Stimulated activated naive CD8-positive, alpha-beta T cell treated with anti-CD3 and anti-CD28 coated beads, Interleukin-15, amount 100 ng/mL, for 72 hours (primary cell): ENCODE data around the gene SHKBP1.

Source experiments
- ATAC-seq: fragments of 150-1000 bp; cut with Tn5 transposase; 2 replicates; pipeline ENCODE4 v1.10.0; 2021; ENCODE audit warnings: mild to moderate bottlenecking, moderate library complexity
- DNase-seq, 2 donors: peaks; one replicate each; pipeline ENCODE4 v3.0.0; 2021 to 2022
- H3K27ac Mint-ChIP-seq, 2 donors: one replicate each; pipeline ENCODE4 v1.8.0; 2022; ENCODE audit warnings: mild to moderate bottlenecking in 2 of 2, mixed read lengths in 2 of 2, moderate library complexity in 2 of 2
- H3K27me3 Mint-ChIP-seq: one replicate; pipeline ENCODE4 v1.8.0; 2022; ENCODE audit warnings: mixed read lengths
- H3K4me1 Mint-ChIP-seq: one replicate; pipeline ENCODE4 v1.8.0; 2022; ENCODE audit warnings: mild to moderate bottlenecking, mixed read lengths
- H3K4me3 Mint-ChIP-seq, 2 donors: one replicate each; pipeline ENCODE4 v1.8.0; 2022; ENCODE audit warnings: mild to moderate bottlenecking in 2 of 2, mixed read lengths in 2 of 2, moderate library complexity in 1 of 2
- H3K9me3 Mint-ChIP-seq, 2 donors: one replicate each; pipeline ENCODE4 v1.8.0; 2022; ENCODE audit warnings: mixed read lengths in 2 of 2

The SHKBP1 gene

GRCh38 chr19:40600570-40601133 is 24.0 kb downstream of the SHKBP1 start:
- H3K27ac Mint-ChIP-seq = no peak overlapping the region
- no peaks in the 10 kb centered on the region for H3K9me3 Mint-ChIP-seq
- DNase-seq (no peak), ATAC-seq (no peak)
- peaks cover 84% of the 10 kb centered on the region for H3K4me1 Mint-ChIP-seq
- peaks cover 76% of the 10 kb centered on the region for H3K27me3 Mint-ChIP-seq
- H3K4me3 Mint-ChIP-seq = peak overlapping the region; percentile 53 to 57

GRCh38 chr19:40601134-40601974 is 24.7 kb downstream of the SHKBP1 start, which contains the start of gene LTBP4:
TSS of gene LTBP4 (plus strand) at chr19:40601369. CDS start at chr19:40601388, 19 bp downstream.
- ATAC-seq (no peak), DNase-seq (no peak)
- no peak within 1 kb of the TSS for H3K27ac Mint-ChIP-seq
- H3K9me3 Mint-ChIP-seq = no peaks in the 10 kb centered on the region
- H3K27me3 Mint-ChIP-seq = peaks cover 70% of the 10 kb centered on the region
- peaks cover 90% of the 10 kb centered on the region for H3K4me1 Mint-ChIP-seq
- H3K4me3 Mint-ChIP-seq = peak within 1 kb of the TSS; percentile 57 to 65

- DNase-seq (no peak), ATAC-seq (no peak)
- Mint-ChIP-seq H3K27ac (no peak overlapping the region), H3K9me3 (no peaks in the 10 kb centered on the region), H3K4me1 (peaks cover 91% of the 10 kb centered on the region), H3K4me3 (peak overlapping the region in 1 of 2 donors; percentile 17), H3K27me3 (peaks cover 54% of the 10 kb centered on the region)
These were observed 26.4 kb downstream of the SHKBP1 start for GRCh38 chr19:40603071-40603388.

GRCh38 chr19:40603389-40604170 is 26.9 kb downstream of the SHKBP1 start:
- H3K4me3 Mint-ChIP-seq = peak overlapping the region; percentile 83 to 88
- H3K4me1 Mint-ChIP-seq = peaks cover 92% of the 10 kb centered on the region
- peak; percentile 97 for DNase-seq
- H3K9me3 Mint-ChIP-seq = no peaks in the 10 kb centered on the region
- peak; percentile 73 for ATAC-seq
- H3K27ac Mint-ChIP-seq = no peak overlapping the region
- peaks cover 48% of the 10 kb centered on the region for H3K27me3 Mint-ChIP-seq

GRCh38 chr19:40604171-40604646 is 27.5 kb downstream of the SHKBP1 start:
- Mint-ChIP-seq H3K4me3 (peak overlapping the region; percentile 83 to 88), H3K27ac (peak overlapping the region in 1 of 2 donors; percentile 47), H3K4me1 (peaks cover 92% of the 10 kb centered on the region), H3K9me3 (no peaks in the 10 kb centered on the region), H3K27me3 (peaks cover 42% of the 10 kb centered on the region)
- ATAC-seq (no peak), DNase-seq (no peak)

- Mint-ChIP-seq H3K4me1 (peaks cover 89% of the 10 kb centered on the region), H3K9me3 (no peaks in the 10 kb centered on the region), H3K27me3 (peaks cover 37% of the 10 kb centered on the region), H3K27ac (no peak overlapping the region), H3K4me3 (peak overlapping the region; percentile 79 to 88)
- DNase-seq (no peak), ATAC-seq (peak; percentile 0)
These were observed 28.1 kb downstream of the SHKBP1 start for GRCh38 chr19:40604647-40605215.

- peaks cover 30% of the 10 kb centered on the region for H3K27me3 Mint-ChIP-seq
- ATAC-seq (peak; percentile 67), DNase-seq (peak; percentile 79 to 86)
- peak overlapping the region; percentile 79 to 88 for H3K4me3 Mint-ChIP-seq
- peaks cover 89% of the 10 kb centered on the region for H3K4me1 Mint-ChIP-seq
- no peak overlapping the region for H3K27ac Mint-ChIP-seq
- no peaks in the 10 kb centered on the region for H3K9me3 Mint-ChIP-seq
These were observed 28.7 kb downstream of the SHKBP1 start for GRCh38 chr19:40605216-40605971.

GRCh38 chr19:40607311-40608239 is 30.9 kb downstream of the SHKBP1 start:
- DNase-seq = no peak
- H3K27ac Mint-ChIP-seq = no peak overlapping the region

GRCh38 chr19:40608240-40608621 is 31.6 kb downstream of the SHKBP1 start:
- DNase-seq = no peak
- H3K27ac Mint-ChIP-seq = peak overlapping the region in 1 of 2 donors; percentile 23
- no peak overlapping the region for H3K4me3 Mint-ChIP-seq

More at GRCh38 chr19:40607311-40608239, 30.9 kb downstream of the SHKBP1 start:
- Mint-ChIP-seq H3K4me3 (peak overlapping the region; percentile 48 to 53), H3K27me3 (peaks cover 9% of the 10 kb centered on the region), H3K4me1 (peaks cover 91% of the 10 kb centered on the region), H3K9me3 (no peaks in the 10 kb centered on the region)
- ATAC-seq = no peak

GRCh38 chr19:40608957-40609356 is 32.3 kb downstream of the SHKBP1 start:
- ATAC-seq = no peak
- DNase-seq = no peak
- Mint-ChIP-seq H3K4me3 (peak overlapping the region; percentile 90 to 96), H3K4me1 (peaks cover 88% of the 10 kb centered on the region), H3K27ac (peak overlapping the region; percentile 71 to 93), H3K9me3 (no peaks in the 10 kb centered on the region), H3K27me3 (no peaks in the 10 kb centered on the region)

More at GRCh38 chr19:40608240-40608621, 31.6 kb downstream of the SHKBP1 start:
- no peak for ATAC-seq
- Mint-ChIP-seq H3K9me3 (no peaks in the 10 kb centered on the region), H3K4me1 (peaks cover 91% of the 10 kb centered on the region), H3K27me3 (peaks cover 2% of the 10 kb centered on the region)

GRCh38 chr19:40609561-40610395 is 33.1 kb downstream of the SHKBP1 start:
- H3K27me3 Mint-ChIP-seq = no peaks in the 10 kb centered on the region
- no peaks in the 10 kb centered on the region for H3K9me3 Mint-ChIP-seq
- DNase-seq = peak; percentile 90 to 92
- ATAC-seq = peak; percentile 64
- peak overlapping the region; percentile 90 to 96 for H3K4me3 Mint-ChIP-seq
- H3K27ac Mint-ChIP-seq = peak overlapping the region; percentile 71 to 93
- H3K4me1 Mint-ChIP-seq = peaks cover 86% of the 10 kb centered on the region

GRCh38 chr19:40610396-40611064 is 33.9 kb downstream of the SHKBP1 start:
- DNase-seq (peak in 1 of 2 donors; percentile 70), ATAC-seq (peak; percentile 33)
- Mint-ChIP-seq H3K27ac (peak overlapping the region; percentile 45 to 93), H3K27me3 (no peaks in the 10 kb centered on the region), H3K9me3 (no peaks in the 10 kb centered on the region), H3K4me1 (peaks cover 86% of the 10 kb centered on the region), H3K4me3 (peak overlapping the region; percentile 90 to 96)

- no peaks in the 10 kb centered on the region for H3K27me3 Mint-ChIP-seq
- H3K4me1 Mint-ChIP-seq = peaks cover 86% of the 10 kb centered on the region
- H3K27ac Mint-ChIP-seq = no peak overlapping the region
- peak overlapping the region; percentile 90 to 96 for H3K4me3 Mint-ChIP-seq
- no peak for DNase-seq
- ATAC-seq = no peak
- no peaks in the 10 kb centered on the region for H3K9me3 Mint-ChIP-seq
These were observed 34.4 kb downstream of the SHKBP1 start for GRCh38 chr19:40611096-40611495.
